HG03175 (cell line): ENCODE measurements around the gene SLC28A2.
"Not testable (repeated sequence)": the region's sequence is repeated elsewhere in the genome, so short reads cannot be mapped to it uniquely, and the experiment has no call there.

Experiments used
- ATAC-seq: cut with Tn5 transposase; IDR thresholded peaks from one replicate; pipeline ENCODE4 v1.9.1; 2021; ENCODE audit warnings: mild to moderate bottlenecking, moderate library complexity; ENCODE audit not compliant: unreplicated experiment

SLC28A2 gene

GRCh38 chr15:45259796-45260195 is 7.8 kb downstream of the SLC28A2 start:
- ATAC-seq, result no peak

- ATAC-seq, result no peak
Measured at GRCh38 chr15:45262906-45263461, 10.9 kb downstream of the SLC28A2 start.

GRCh38 chr15:45263854-45264253 is 11.8 kb downstream of the SLC28A2 start:
- ATAC-seq, result no peak

- no peak for ATAC-seq
Measured at GRCh38 chr15:45265506-45265905, 13.5 kb downstream of the SLC28A2 start.

GRCh38 chr15:45268135-45268534 is 16.1 kb downstream of the SLC28A2 start:
- ATAC-seq, result no peak

- ATAC-seq, result no peak
Measured at GRCh38 chr15:45274636-45275380, 22.8 kb downstream of the SLC28A2 start.

GRCh38 chr15:45276831-45277230 is 24.8 kb downstream of the SLC28A2 start:
- ATAC-seq, result no peak

GRCh38 chr15:45279024-45279698 is 27.1 kb downstream of the SLC28A2 start:
- ATAC-seq, result peak; percentile 100

GRCh38 chr15:45285413-45285812 is 33.4 kb downstream of the SLC28A2 start:
- no peak for ATAC-seq

- ATAC-seq, result no peak
Measured at GRCh38 chr15:45287390-45287956, 35.4 kb downstream of the SLC28A2 start.

GRCh38 chr15:45288947-45289346 is 36.9 kb downstream of the SLC28A2 start:
- ATAC-seq, result no peak

GRCh38 chr15:45291822-45292582 is 40.0 kb downstream of the SLC28A2 start:
- ATAC-seq, result no peak

- not testable (repeated sequence) for ATAC-seq
Measured at GRCh38 chr15:45293326-45293725, 41.3 kb downstream of the SLC28A2 start.

- not testable (repeated sequence) for ATAC-seq
Measured at GRCh38 chr15:45298964-45299378, 46.9 kb downstream of the SLC28A2 start.

- no peak for ATAC-seq
Measured at GRCh38 chr15:45304711-45305110, 52.7 kb downstream of the SLC28A2 start.

- ATAC-seq, result no peak
Measured at GRCh38 chr15:45306105-45306504, 54.1 kb downstream of the SLC28A2 start.

GRCh38 chr15:45307230-45307924 is 55.3 kb downstream of the SLC28A2 start:
- no peak for ATAC-seq

- ATAC-seq, result not testable (repeated sequence)
Measured at GRCh38 chr15:45314117-45314516, 62.1 kb downstream of the SLC28A2 start.

GRCh38 chr15:45314960-45315359 is 62.9 kb downstream of the SLC28A2 start:
- ATAC-seq, result no peak

GRCh38 chr15:45319472-45320214 is 67.6 kb downstream of the SLC28A2 start:
- no peak for ATAC-seq
